Anterior cingulate cortex (tissue), 58 donors: Measurements from ENCODE around the gene CD38.
"Not testable (repeated sequence)": the region's sequence is repeated elsewhere in the genome, so short reads cannot be mapped to it uniquely, and the experiment has no call there.

ENCODE experiments used
- DNase-seq, 58 donors: peaks; one replicate each; lab custom pipeline; 2025; lab: John Stamatoyannopoulos, UW

Gene CD38

GRCh38 chr4:15794426-15794825 is 16.3 kb downstream of the CD38 start:
- no peak for DNase-seq

- DNase-seq = no peak
Observed at GRCh38 chr4:15794905-15795304, 16.8 kb downstream of the CD38 start.

- no peak for DNase-seq
Observed at GRCh38 chr4:15797320-15797719, 19.2 kb downstream of the CD38 start.

GRCh38 chr4:15799141-15799540 is 21.0 kb downstream of the CD38 start:
- DNase-seq = no peak

GRCh38 chr4:15799701-15800100 is 21.6 kb downstream of the CD38 start:
- DNase-seq = no peak

GRCh38 chr4:15802497-15802896 is 24.4 kb downstream of the CD38 start:
- not testable (repeated sequence) for DNase-seq

GRCh38 chr4:15805583-15806517 is 27.7 kb downstream of the CD38 start:
- DNase-seq = peak in 13 of 58 donors; percentile 1 to 32 (median 5)

GRCh38 chr4:15809058-15809457 is 30.9 kb downstream of the CD38 start:
- no peak for DNase-seq

GRCh38 chr4:15809466-15809865 is 31.3 kb downstream of the CD38 start:
- DNase-seq = no peak

- no peak for DNase-seq
Observed at GRCh38 chr4:15811703-15812337, 33.7 kb downstream of the CD38 start.

GRCh38 chr4:15832523-15833451 is 54.7 kb downstream of the CD38 start:
- DNase-seq = no peak

GRCh38 chr4:15833801-15834200 is 55.7 kb downstream of the CD38 start:
- DNase-seq = no peak

GRCh38 chr4:15836362-15836761 is 58.2 kb downstream of the CD38 start:
- no peak for DNase-seq

GRCh38 chr4:15837591-15837990 is 59.5 kb downstream of the CD38 start:
- DNase-seq = no peak

- DNase-seq = not testable (repeated sequence)
Observed at GRCh38 chr4:15841194-15841730, 63.1 kb downstream of the CD38 start.

- DNase-seq = no peak
Observed at GRCh38 chr4:15847746-15848145, 69.6 kb downstream of the CD38 start.

GRCh38 chr4:15848191-15848842 is 70.2 kb downstream of the CD38 start:
- DNase-seq = no peak

GRCh38 chr4:15851969-15852368 is 73.8 kb downstream of the CD38 start:
- DNase-seq = no peak

GRCh38 chr4:15852524-15852923 is 74.4 kb downstream of the CD38 start:
- no peak for DNase-seq

- DNase-seq = no peak
Observed at GRCh38 chr4:15853345-15853744, 75.2 kb downstream of the CD38 start.
